HG02798 (cell line): ENCODE results near the gene CAP2.
"Not testable (repeated sequence)": the region's sequence is repeated elsewhere in the genome, so short reads cannot be mapped to it uniquely, and the experiment has no call there.

ENCODE experiments used
- ATAC-seq: cut with Tn5 transposase; IDR thresholded peaks from one replicate; pipeline ENCODE4 v1.9.1; 2021; ENCODE audit warnings: mild to moderate bottlenecking; ENCODE audit not compliant: unreplicated experiment, poor library complexity

Gene CAP2

GRCh38 chr6:17542243-17542642, 148.8 kb downstream of the CAP2 start:
- no peak for ATAC-seq

GRCh38 chr6:17545681-17546080, 152.3 kb downstream of the CAP2 start:
- ATAC-seq, result not testable (repeated sequence)

- no peak for ATAC-seq
Observed at GRCh38 chr6:17551383-17551958, 158.1 kb downstream of the CAP2 start.

- no peak for ATAC-seq
Observed at GRCh38 chr6:17552861-17553260, 159.5 kb downstream of the CAP2 start.

- ATAC-seq, result no peak
Observed at GRCh38 chr6:17556014-17556413, 162.6 kb downstream of the CAP2 start.

GRCh38 chr6:17562636-17563035, 169.2 kb downstream of the CAP2 start:
- ATAC-seq, result no peak

- no peak for ATAC-seq
Observed at GRCh38 chr6:17565399-17565798, 172.0 kb downstream of the CAP2 start.

- no peak for ATAC-seq
Observed at GRCh38 chr6:17574866-17575560, 181.6 kb downstream of the CAP2 start.

- ATAC-seq, result no peak
Observed at GRCh38 chr6:17577059-17577458, 183.7 kb downstream of the CAP2 start.

- ATAC-seq, result peak; percentile 67
Observed at GRCh38 chr6:17580518-17581048, 187.2 kb downstream of the CAP2 start.

- not testable (repeated sequence) for ATAC-seq
Observed at GRCh38 chr6:17581282-17581681, 187.9 kb downstream of the CAP2 start.

GRCh38 chr6:17583811-17584210, 190.4 kb downstream of the CAP2 start:
- no peak for ATAC-seq

GRCh38 chr6:17584241-17584803, 190.9 kb downstream of the CAP2 start:
- ATAC-seq, result peak; percentile 47

GRCh38 chr6:17585766-17586490, 192.5 kb downstream of the CAP2 start:
- peak; percentile 39 for ATAC-seq

GRCh38 chr6:17586623-17587022, 193.2 kb downstream of the CAP2 start:
- ATAC-seq, result not testable (repeated sequence)

GRCh38 chr6:17588011-17588410, 194.6 kb downstream of the CAP2 start:
- ATAC-seq, result no peak

GRCh38 chr6:17589406-17590096, 196.2 kb downstream of the CAP2 start:
- ATAC-seq, result no peak

- no peak for ATAC-seq
Observed at GRCh38 chr6:17591287-17591686, 197.9 kb downstream of the CAP2 start.

- ATAC-seq, result no peak
Observed at GRCh38 chr6:17593246-17593645, 199.9 kb downstream of the CAP2 start.

- no peak for ATAC-seq
Observed at GRCh38 chr6:17596085-17596484, 202.7 kb downstream of the CAP2 start.
